A549 (cell line): ENCODE data around the gene SELP. TPM values are rescaled to one million over a fixed set of nuclear protein-coding genes. Genes with fewer than 3 reads are reported as not detected.

Source experiments
- ATAC-seq, 2 experiments: fragments of 200-7000 bp in 1 of 2; fragments of >200 bp in 1 of 2; cut with Nextera tagmentation in 1 of 2; cut with Tn5 transposase in 1 of 2; 3 replicates each; pipeline versions ENCODE4 v1.8.0 to v1.9.1; 2018 to 2020; ENCODE audit warnings: mild to moderate bottlenecking in 1 of 2, moderate library complexity in 1 of 2
- CTCF ChIA-PET: fragments of 300-600 bp; sonication (Branson Sonifier 250); formaldehyde crosslinking; extraction: SDS; loops from one replicate; lab custom pipeline; 2021; ENCODE audit warnings: antibody characterized with exemption, inconsistent platforms; lab: Yijun Ruan, JAX
- POLR2A ChIA-PET: fragments of 350-600 bp; formaldehyde crosslinking; extraction: SDS; loops from one replicate; lab custom pipeline; 2021; ENCODE audit warnings: antibody characterized with exemption, inconsistent platforms; lab: Yijun Ruan, JAX
- DNase-seq, 2 experiments: peaks; one replicate each; pipeline versions ENCODE4 v3.0.0 to v3.0.0-alpha.2; 2011 to 2016; ENCODE audit warnings: low read depth in 1 of 2, low spot score in 1 of 2
- FAIRE-seq: peaks from 2 replicates; lab custom pipeline; 2011; peaks lifted over from hg19 to GRCh38; lab: Jason Lieb, UNC
- H3K27ac ChIP-seq, 2 experiments: fragments of >200 bp; sonication (Bioruptor Twin); formaldehyde crosslinking; 3 replicates each; pipeline ENCODE4 v1.5.1; 2016 to 2017
- H3K4me1 ChIP-seq: fragments of >200 bp; sonication (Bioruptor Twin); formaldehyde crosslinking; 3 replicates; pipeline ENCODE4 v1.6.1; 2016
- H3K4me2 ChIP-seq: fragments of >200 bp; sonication (Bioruptor Twin); formaldehyde crosslinking; 3 replicates; pipeline ENCODE4 v1.6.1; 2016
- H3K4me3 ChIP-seq: fragments of >200 bp; sonication (Bioruptor Twin); formaldehyde crosslinking; 3 replicates; pipeline ENCODE4 v1.5.1; 2016
- H3K9me3 ChIP-seq: fragments of >200 bp; sonication (Bioruptor Twin); formaldehyde crosslinking; 3 replicates; pipeline ENCODE4 v1.6.1; 2016
- ATOH8 ChIP-seq: fragments of 250-450 bp; sonication (Bioruptor Pico); IDR thresholded peaks from 2 replicates; pipeline ENCODE4 v1.5.0; 2020; ENCODE audit warnings: low read depth, mild to moderate bottlenecking, moderate library complexity
- BHLHE40 ChIP-seq: IDR thresholded peaks from 2 replicates; pipeline ENCODE4 v1.6.1; 2012; ENCODE audit warnings: low read depth, low read length, inconsistent platforms
- CBX2 ChIP-seq: fragments of 200-600 bp; sonication (generic); IDR thresholded peaks from 2 replicates; pipeline ENCODE4 v1.6.1; 2016; ENCODE audit warnings: low read depth, mild to moderate bottlenecking, borderline replicate concordance
- CBX8 ChIP-seq: fragments of 200-600 bp; sonication (generic); IDR thresholded peaks from 2 replicates; pipeline ENCODE4 v1.6.1; 2016
- CEBPB ChIP-seq, 2 experiments: fragments of >200 bp in 1 of 2; sonication (Bioruptor Twin) in 1 of 2; formaldehyde crosslinking in 1 of 2; IDR thresholded peaks; 2 replicates each; pipeline ENCODE4 v1.6.1; 2012 to 2016
- CHD2 ChIP-seq: fragments of 150-350 bp; IDR thresholded peaks from 2 replicates; pipeline ENCODE4 v1.6.1; 2014; ENCODE audit warnings: low read length; ENCODE audit not compliant: partially characterized antibody
- EHF ChIP-seq: fragments of 250-450 bp; sonication (Bioruptor Pico); IDR thresholded peaks from 2 replicates; pipeline ENCODE4 v1.5.0; 2020; ENCODE audit warnings: mild to moderate bottlenecking
- FOSB ChIP-seq: fragments of 250-450 bp; sonication (Bioruptor Pico); IDR thresholded peaks from 2 replicates; pipeline ENCODE4 v1.5.0; 2020; ENCODE audit warnings: mild to moderate bottlenecking, moderate library complexity
- FOSL2 ChIP-seq, 2 experiments: fragments of 450-650 bp in 1 of 2; fragments of >200 bp in 1 of 2; sonication (Bioruptor Twin) in 1 of 2; formaldehyde crosslinking; IDR thresholded peaks; 2 replicates each; pipeline versions ENCODE4 v1.5.0 to v1.6.1; 2016 to 2020; ENCODE audit warnings: mild to moderate bottlenecking in 1 of 2, moderate library complexity in 1 of 2
- GATA3 ChIP-seq: IDR thresholded peaks from 2 replicates; pipeline ENCODE4 v1.6.1; 2012; ENCODE audit warnings: borderline replicate concordance
- HOXB5 ChIP-seq: fragments of 250-450 bp; sonication (Bioruptor Pico); IDR thresholded peaks from 2 replicates; pipeline ENCODE4 v1.5.0; 2020; ENCODE audit warnings: mild to moderate bottlenecking, moderate library complexity
- JUN ChIP-seq, 2 experiments: fragments of >200 bp; sonication (Bioruptor Twin); formaldehyde crosslinking; IDR thresholded peaks; 2 replicates in 1 of 2; 3 replicates in 1 of 2; pipeline ENCODE4 v1.6.1; 2016 to 2017
- MAZ ChIP-seq: fragments of 150-350 bp; IDR thresholded peaks from 2 replicates; pipeline ENCODE4 v1.6.1; 2014; ENCODE audit warnings: antibody characterized with exemption, low read depth, low read length, borderline replicate concordance
- NPAS2 ChIP-seq: fragments of 250-450 bp; sonication (Bioruptor Pico); IDR thresholded peaks from 2 replicates; pipeline ENCODE4 v1.8.0; 2022; ENCODE audit warnings: mild to moderate bottlenecking, moderate library complexity, borderline replicate concordance
- NR3C1 ChIP-seq: fragments of >200 bp; sonication (Bioruptor Twin); formaldehyde crosslinking; IDR thresholded peaks from 3 replicates; pipeline ENCODE4 v1.6.1; 2017
- RAD21 ChIP-seq, 2 experiments: fragments of >200 bp in 1 of 2; sonication (Bioruptor Twin) in 1 of 2; formaldehyde crosslinking in 1 of 2; IDR thresholded peaks in 1 of 2; conservative IDR thresholded peaks in 1 of 2; 2 replicates in 1 of 2; 3 replicates in 1 of 2; pipeline ENCODE4 v1.6.1; 2012 to 2018; ENCODE audit warnings: inconsistent platforms in 1 of 2
- RNF2 ChIP-seq: fragments of 200-600 bp; sonication (generic); IDR thresholded peaks from 2 replicates; pipeline ENCODE4 v1.6.1; 2016; ENCODE audit warnings: low read depth, mild to moderate bottlenecking, antibody characterized with exemption, moderate library complexity, borderline replicate concordance
- TP53 ChIP-seq: fragments of 250-450 bp; sonication (Bioruptor Pico); IDR thresholded peaks from 2 replicates; pipeline ENCODE4 v1.5.0; 2021; ENCODE audit warnings: mild to moderate bottlenecking, moderate library complexity
- ZFP36 ChIP-seq: fragments of 450-650 bp; IDR thresholded peaks from 2 replicates; pipeline ENCODE4 v1.6.1; 2014; ENCODE audit warnings: borderline replicate concordance; ENCODE audit not compliant: partially characterized antibody
- WGBS: methylation state at CpG from one replicate; pipeline ENCODE4 v1.1.6; 2017; ENCODE audit errors: missing lambda C conversion rate; 5-methylcytosine and 5-hydroxymethylcytosine counted together
- polyA plus RNA-seq, 4 experiments: library from polyadenylated mRNA; depleted of rRNA in 3 of 4; stranded (reverse); fragments of >200 nt; fragmentation: RNase III in 1 of 4; extraction: RNeasy Plus Mini Kit Qiagen cat#74134 plus additional on column Dnase treatment in 1 of 4; gene quantifications; 2 replicates in 3 of 4; 3 replicates in 1 of 4; pipeline ENCODE4 v1.2.3, GENCODE V29; 2011 to 2017
- TF ChIP-seq, protein P1 (sequence below): fragments of >200 bp; sonication (Bioruptor Twin); formaldehyde crosslinking; IDR thresholded peaks from 3 replicates; pipeline ENCODE4 v1.5.1; 2016

Gene SELP
- polyA plus RNA-seq, 2 of the 4 experiments (the other 2 are of a cell fraction), result not detected

GRCh38 chr1:169563650-169564049 is 66.3 kb downstream of the SELP start:
- no peak for ATAC-seq
- FAIRE-seq, result peak; percentile 13
- ChIA-PET POLR2A (no interaction called here), CTCF (interaction anchor here (0.9 to 1.7 kb wide), 3 partner anchors 10 to 17 kb away, joined by 3 to 4 read pairs (median 3); no protein-coding TSS in a partner anchor)
- TF ChIP-seq RNF2 (no peak), FOSL2 (IDR thresholded peaks at IDR 0.05) (no peak), FOSL2 (CRISPR knock-in tag; IDR thresholded peaks at IDR 0.05) (0 out of 2 replicates have a peak, but pooled peaks have one; percentile 19)
- no peak overlapping the region for H3K4me3 ChIP-seq
- no peak overlapping the region for H3K4me2 ChIP-seq
- no peaks in the 10 kb centered on the region for H3K4me1 ChIP-seq
- H3K9me3 ChIP-seq, result 0 out of 3 replicates have a peak, but pooled peaks cover 9% of the 10 kb centered on the region
- DNase-seq, result no peak
- H3K27ac ChIP-seq, result no peak overlapping the region

DNA sequence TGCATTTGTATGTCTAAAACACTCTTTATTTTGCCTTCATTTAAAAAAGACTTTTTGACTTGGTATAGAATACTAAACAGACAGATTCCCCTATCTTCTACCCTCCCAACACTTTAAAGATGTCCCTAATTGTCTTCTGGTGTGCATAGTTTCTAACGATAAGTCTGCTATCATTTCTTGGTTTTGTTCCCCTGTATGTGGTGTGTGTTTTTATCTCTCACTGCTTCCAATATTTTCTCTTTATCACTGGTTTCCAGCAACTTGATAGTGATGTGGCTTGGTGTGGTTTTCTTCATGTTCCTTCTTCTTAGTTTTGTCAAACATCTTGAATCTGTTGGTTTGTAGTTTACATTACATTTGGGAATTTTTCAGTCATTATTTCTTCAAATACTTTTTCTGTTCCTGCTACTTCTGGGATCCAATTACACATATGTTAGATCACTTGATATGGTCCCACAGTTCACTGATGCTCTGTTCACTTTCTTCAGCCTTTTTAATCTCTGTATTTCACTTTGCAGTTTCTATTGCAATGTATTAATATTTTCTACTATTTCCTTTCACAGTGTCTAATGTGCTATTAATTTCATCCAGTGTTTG is 66.8 kb downstream of the SELP start:
- ATAC-seq, result no peak
- no peaks in the 10 kb centered on the region for H3K4me1 ChIP-seq
- H3K27ac ChIP-seq, result no peak overlapping the region
- CTCF ChIA-PET, result no interaction called here
- TF ChIP-seq EHF (no peak), ATOH8 (CRISPR knock-in tag) (no peak), FOSL2 (IDR thresholded peaks at IDR 0.05) (no peak), FOSL2 (CRISPR knock-in tag; IDR thresholded peaks at IDR 0.05) (no peak), NR3C1 (no peak), MAZ (no peak), BHLHE40 (no peak), NPAS2 (CRISPR knock-in tag) (no peak), GATA3 (no peak), JUN (IDR thresholded peaks at IDR 0.05) (no peak), RAD21 (conservative IDR thresholded peaks at IDR 0.05 in 1 of 2, IDR thresholded peaks at IDR 0.05 in 1 of 2) (no peak), CEBPB (IDR thresholded peaks at IDR 0.05) (no peak), ZFP36 (no peak), HOXB5 (CRISPR knock-in tag) (no peak)
- TF ChIP-seq, protein P1, sequence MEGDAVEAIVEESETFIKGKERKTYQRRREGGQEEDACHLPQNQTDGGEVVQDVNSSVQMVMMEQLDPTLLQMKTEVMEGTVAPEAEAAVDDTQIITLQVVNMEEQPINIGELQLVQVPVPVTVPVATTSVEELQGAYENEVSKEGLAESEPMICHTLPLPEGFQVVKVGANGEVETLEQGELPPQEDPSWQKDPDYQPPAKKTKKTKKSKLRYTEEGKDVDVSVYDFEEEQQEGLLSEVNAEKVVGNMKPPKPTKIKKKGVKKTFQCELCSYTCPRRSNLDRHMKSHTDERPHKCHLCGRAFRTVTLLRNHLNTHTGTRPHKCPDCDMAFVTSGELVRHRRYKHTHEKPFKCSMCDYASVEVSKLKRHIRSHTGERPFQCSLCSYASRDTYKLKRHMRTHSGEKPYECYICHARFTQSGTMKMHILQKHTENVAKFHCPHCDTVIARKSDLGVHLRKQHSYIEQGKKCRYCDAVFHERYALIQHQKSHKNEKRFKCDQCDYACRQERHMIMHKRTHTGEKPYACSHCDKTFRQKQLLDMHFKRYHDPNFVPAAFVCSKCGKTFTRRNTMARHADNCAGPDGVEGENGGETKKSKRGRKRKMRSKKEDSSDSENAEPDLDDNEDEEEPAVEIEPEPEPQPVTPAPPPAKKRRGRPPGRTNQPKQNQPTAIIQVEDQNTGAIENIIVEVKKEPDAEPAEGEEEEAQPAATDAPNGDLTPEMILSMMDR, result no peak
- TF ChIP-seq, all 56 proteins: peak for 0
- H3K4me3 ChIP-seq, result no peak overlapping the region
- POLR2A ChIA-PET, result no interaction called here
- 32% methylated on average over 1 of the region's 1 CpG for WGBS
- no peak overlapping the region for H3K4me2 ChIP-seq
- DNase-seq (no peak), FAIRE-seq (no peak)
- 0 out of 3 replicates have a peak, but pooled peaks cover 9% of the 10 kb centered on the region for H3K9me3 ChIP-seq

- FAIRE-seq, result no peak
- H3K27ac ChIP-seq, result no peak overlapping the region
- H3K4me3 ChIP-seq, result no peak overlapping the region
- H3K4me1 ChIP-seq, result no peaks in the 10 kb centered on the region
- 22% methylated on average over 1 of the region's 1 CpG for WGBS
- H3K9me3 ChIP-seq, result 0 out of 3 replicates have a peak, but pooled peaks cover 9% of the 10 kb centered on the region
- POLR2A ChIA-PET, result no interaction called here
- ATAC-seq, result no peak
- TF ChIP-seq NR3C1 (no peak), TP53 (CRISPR knock-in tag) (no peak), CBX2 (no peak), CHD2 (no peak), MAZ (no peak), FOSB (CRISPR knock-in tag) (no peak), CBX8 (no peak)
- CTCF ChIA-PET, result no interaction called here
- DNase-seq, result no peak
- no peak overlapping the region for H3K4me2 ChIP-seq
Measured at GRCh38 chr1:169561692-169562091, 68.2 kb downstream of the SELP start.
